ENCODE results near the gene OTOGL.

DNA sequence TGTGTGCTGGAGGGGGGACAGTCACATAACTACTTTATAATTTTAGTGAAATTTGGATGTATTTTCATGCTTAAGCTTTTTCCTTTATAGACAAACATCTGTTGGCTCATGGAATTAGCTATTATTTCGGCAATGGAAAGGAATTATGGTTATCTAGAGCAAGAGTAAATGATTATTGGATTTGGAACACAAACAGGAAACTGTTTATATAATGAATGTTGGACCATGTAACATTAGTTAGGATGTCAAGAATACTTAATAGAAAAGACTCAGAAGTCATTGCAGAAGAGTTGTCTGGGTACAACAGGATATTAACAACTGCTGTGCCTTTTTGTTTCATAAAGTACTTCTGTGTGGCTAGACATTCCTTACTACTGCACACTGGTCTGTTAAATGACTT is 108.7 kb downstream of the OTOGL start:
- TF ChIP-seq, protein P1, sequence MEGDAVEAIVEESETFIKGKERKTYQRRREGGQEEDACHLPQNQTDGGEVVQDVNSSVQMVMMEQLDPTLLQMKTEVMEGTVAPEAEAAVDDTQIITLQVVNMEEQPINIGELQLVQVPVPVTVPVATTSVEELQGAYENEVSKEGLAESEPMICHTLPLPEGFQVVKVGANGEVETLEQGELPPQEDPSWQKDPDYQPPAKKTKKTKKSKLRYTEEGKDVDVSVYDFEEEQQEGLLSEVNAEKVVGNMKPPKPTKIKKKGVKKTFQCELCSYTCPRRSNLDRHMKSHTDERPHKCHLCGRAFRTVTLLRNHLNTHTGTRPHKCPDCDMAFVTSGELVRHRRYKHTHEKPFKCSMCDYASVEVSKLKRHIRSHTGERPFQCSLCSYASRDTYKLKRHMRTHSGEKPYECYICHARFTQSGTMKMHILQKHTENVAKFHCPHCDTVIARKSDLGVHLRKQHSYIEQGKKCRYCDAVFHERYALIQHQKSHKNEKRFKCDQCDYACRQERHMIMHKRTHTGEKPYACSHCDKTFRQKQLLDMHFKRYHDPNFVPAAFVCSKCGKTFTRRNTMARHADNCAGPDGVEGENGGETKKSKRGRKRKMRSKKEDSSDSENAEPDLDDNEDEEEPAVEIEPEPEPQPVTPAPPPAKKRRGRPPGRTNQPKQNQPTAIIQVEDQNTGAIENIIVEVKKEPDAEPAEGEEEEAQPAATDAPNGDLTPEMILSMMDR (conservative IDR thresholded peaks at IDR 0.05; ENCODE audit: low read length): no peak
- no peak for TF ChIP-seq EZH2phosphoT487 (IDR thresholded peaks at IDR 0.05; ENCODE audit: borderline replicate concordance)
